ENCODE measurements around the gene MDGA2. TPM values are rescaled to one million over a fixed set of nuclear protein-coding genes. Genes with fewer than 3 reads are reported as not detected.

The MDGA2 gene
- total RNA-seq, 1 donor from 2014 or later, result 2.4 TPM

DNA sequence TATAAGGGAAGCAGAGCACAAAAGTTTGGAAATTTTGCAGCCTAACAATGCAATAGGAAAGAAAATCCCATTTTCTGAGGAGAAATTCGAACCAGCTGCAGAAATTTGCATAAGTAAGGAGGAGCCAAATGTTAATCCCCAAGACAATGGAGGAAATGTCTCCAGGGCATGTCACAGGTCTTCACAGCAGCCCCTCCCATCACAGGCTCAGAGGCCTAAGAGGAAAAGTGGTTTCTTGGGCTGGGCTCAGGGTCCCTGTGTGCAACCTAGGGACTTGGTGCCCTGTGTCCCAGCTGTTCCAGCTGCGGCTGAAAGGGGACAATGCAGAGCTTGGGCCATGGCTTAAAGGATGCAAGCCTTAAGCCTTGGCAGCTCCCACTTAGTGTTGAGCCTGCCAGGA lies 190.0 kb downstream of the MDGA2 start:
- Histone ChIP-seq H3K27ac (ENCODE audit: low read depth, low read length) (no peak overlapping the region), H3K79me2 (ENCODE audit: insufficient read depth, low read length) (no peaks in the 10 kb centered on the region), H4K20me1 (ENCODE audit: insufficient read depth, low read length) (no peaks in the 10 kb centered on the region), H3K4me3 (ENCODE audit: insufficient read depth, low read depth, low read length) (no peak overlapping the region), H3K4me2 (ENCODE audit: low read length) (no peak overlapping the region), H3K9ac (ENCODE audit: low read length) (no peak overlapping the region), H3K27me3 (ENCODE audit: insufficient read depth, low read length) (no peaks in the 10 kb centered on the region), H2AFZ (ENCODE audit: low read depth, low read length) (no peak overlapping the region), H3K4me1 (ENCODE audit: insufficient read depth, low read length) (no peaks in the 10 kb centered on the region), H3K9me3 (ENCODE audit: insufficient read depth, low read depth, low read length) (no peaks in the 10 kb centered on the region), H3K36me3 (ENCODE audit: insufficient read depth, low read length) (no peaks in the 10 kb centered on the region)
- DNase-seq (ENCODE audit: low read depth), result no peak
- H3K4me3 Mint-ChIP-seq (ENCODE audit: unreplicated experiment), result no peak overlapping the region
- H3K27ac Mint-ChIP-seq (ENCODE audit: unreplicated experiment), result no peak overlapping the region
- TF ChIP-seq EZH2 (IDR thresholded peaks at IDR 0.05; ENCODE audit: insufficient read depth, low read length), result no peak
- TF ChIP-seq, protein P1, sequence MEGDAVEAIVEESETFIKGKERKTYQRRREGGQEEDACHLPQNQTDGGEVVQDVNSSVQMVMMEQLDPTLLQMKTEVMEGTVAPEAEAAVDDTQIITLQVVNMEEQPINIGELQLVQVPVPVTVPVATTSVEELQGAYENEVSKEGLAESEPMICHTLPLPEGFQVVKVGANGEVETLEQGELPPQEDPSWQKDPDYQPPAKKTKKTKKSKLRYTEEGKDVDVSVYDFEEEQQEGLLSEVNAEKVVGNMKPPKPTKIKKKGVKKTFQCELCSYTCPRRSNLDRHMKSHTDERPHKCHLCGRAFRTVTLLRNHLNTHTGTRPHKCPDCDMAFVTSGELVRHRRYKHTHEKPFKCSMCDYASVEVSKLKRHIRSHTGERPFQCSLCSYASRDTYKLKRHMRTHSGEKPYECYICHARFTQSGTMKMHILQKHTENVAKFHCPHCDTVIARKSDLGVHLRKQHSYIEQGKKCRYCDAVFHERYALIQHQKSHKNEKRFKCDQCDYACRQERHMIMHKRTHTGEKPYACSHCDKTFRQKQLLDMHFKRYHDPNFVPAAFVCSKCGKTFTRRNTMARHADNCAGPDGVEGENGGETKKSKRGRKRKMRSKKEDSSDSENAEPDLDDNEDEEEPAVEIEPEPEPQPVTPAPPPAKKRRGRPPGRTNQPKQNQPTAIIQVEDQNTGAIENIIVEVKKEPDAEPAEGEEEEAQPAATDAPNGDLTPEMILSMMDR (IDR thresholded peaks at IDR 0.05; ENCODE audit: insufficient read depth, low read depth, low read length), result no peak
- peaks cover 2% of the 10 kb centered on the region for H3K36me3 Mint-ChIP-seq (ENCODE audit: low read depth, unreplicated experiment)
- peaks cover 3% of the 10 kb centered on the region for H3K9me3 Mint-ChIP-seq (ENCODE audit: unreplicated experiment)
- H3K27me3 Mint-ChIP-seq (ENCODE audit: low read depth, unreplicated experiment), result no peaks in the 10 kb centered on the region
- no peaks in the 10 kb centered on the region for H3K4me1 Mint-ChIP-seq (ENCODE audit: low read depth, unreplicated experiment)
- FAIRE-seq, result no peak

DNA sequence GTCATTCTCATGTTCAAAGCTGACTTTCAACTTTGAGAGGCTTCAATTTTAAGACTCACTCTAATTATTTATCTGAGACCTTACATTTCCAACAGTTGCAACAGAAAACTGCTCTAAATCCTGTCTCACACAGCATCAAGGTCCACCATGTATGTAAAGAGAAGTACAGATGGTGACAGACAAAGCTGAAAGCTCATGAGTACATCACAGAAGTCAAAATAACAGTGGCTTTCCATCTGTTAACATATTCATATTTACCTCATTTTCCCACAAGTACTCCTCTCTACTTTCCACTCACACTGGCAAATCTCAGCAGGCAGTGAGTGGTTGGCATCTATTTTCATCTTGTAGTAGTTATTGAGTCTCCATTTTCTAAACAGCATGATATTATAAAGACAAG lies 192.0 kb downstream of the MDGA2 start:
- Histone ChIP-seq H3K36me3 (ENCODE audit: insufficient read depth, low read length) (no peaks in the 10 kb centered on the region), H3K9me3 (ENCODE audit: insufficient read depth, low read depth, low read length) (no peaks in the 10 kb centered on the region), H3K4me2 (ENCODE audit: low read length) (no peak overlapping the region), H2AFZ (ENCODE audit: low read depth, low read length) (no peak overlapping the region), H3K79me2 (ENCODE audit: insufficient read depth, low read length) (no peaks in the 10 kb centered on the region), H3K4me3 (ENCODE audit: insufficient read depth, low read depth, low read length) (no peak overlapping the region), H3K9ac (ENCODE audit: low read length) (no peak overlapping the region), H4K20me1 (ENCODE audit: insufficient read depth, low read length) (no peaks in the 10 kb centered on the region), H3K27ac (ENCODE audit: low read depth, low read length) (no peak overlapping the region), H3K27me3 (ENCODE audit: insufficient read depth, low read length) (no peaks in the 10 kb centered on the region), H3K4me1 (ENCODE audit: insufficient read depth, low read length) (no peaks in the 10 kb centered on the region)
- TF ChIP-seq EZH2 (IDR thresholded peaks at IDR 0.05; ENCODE audit: insufficient read depth, low read length), result no peak
- TF ChIP-seq, protein P1 (IDR thresholded peaks at IDR 0.05; ENCODE audit: insufficient read depth, low read depth, low read length), result no peak
- no peak overlapping the region for H3K4me3 Mint-ChIP-seq (ENCODE audit: unreplicated experiment)
- DNase-seq (ENCODE audit: low read depth) (no peak), FAIRE-seq (no peak)
- H3K27me3 Mint-ChIP-seq (ENCODE audit: low read depth, unreplicated experiment), result no peaks in the 10 kb centered on the region
- peaks cover 3% of the 10 kb centered on the region for H3K9me3 Mint-ChIP-seq (ENCODE audit: unreplicated experiment)
- peaks cover 2% of the 10 kb centered on the region for H3K36me3 Mint-ChIP-seq (ENCODE audit: low read depth, unreplicated experiment)
- H3K27ac Mint-ChIP-seq (ENCODE audit: unreplicated experiment), result no peak overlapping the region
- H3K4me1 Mint-ChIP-seq (ENCODE audit: low read depth, unreplicated experiment), result no peaks in the 10 kb centered on the region

DNA sequence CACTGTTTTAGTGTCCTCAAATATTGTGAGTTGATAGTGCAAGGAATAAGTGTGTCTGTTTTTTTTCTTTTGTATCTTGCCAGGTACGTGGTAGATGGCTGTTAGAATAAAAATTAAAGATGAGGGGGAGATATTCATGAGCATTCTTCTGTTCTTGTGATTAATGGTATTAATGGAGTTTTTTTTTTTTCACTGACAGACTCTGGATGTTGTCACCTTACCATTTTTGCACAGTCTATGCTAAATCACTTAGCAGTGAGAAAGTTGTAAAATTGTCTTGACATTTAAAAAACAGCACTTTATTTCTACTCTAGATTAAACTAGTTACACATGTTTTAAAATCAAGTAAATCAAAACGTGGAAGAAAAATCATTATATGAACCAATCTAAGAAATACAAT lies 204.3 kb downstream of the MDGA2 start:
- Histone ChIP-seq H3K27ac (ENCODE audit: low read depth, low read length) (no peak overlapping the region), H3K9ac (ENCODE audit: low read length) (no peak overlapping the region), H3K9me3 (ENCODE audit: insufficient read depth, low read depth, low read length) (no peaks in the 10 kb centered on the region), H3K27me3 (ENCODE audit: insufficient read depth, low read length) (no peaks in the 10 kb centered on the region), H4K20me1 (ENCODE audit: insufficient read depth, low read length) (no peaks in the 10 kb centered on the region), H3K4me1 (ENCODE audit: insufficient read depth, low read length) (no peaks in the 10 kb centered on the region), H3K79me2 (ENCODE audit: insufficient read depth, low read length) (no peaks in the 10 kb centered on the region), H2AFZ (ENCODE audit: low read depth, low read length) (no peak overlapping the region), H3K36me3 (ENCODE audit: insufficient read depth, low read length) (no peaks in the 10 kb centered on the region), H3K4me3 (ENCODE audit: insufficient read depth, low read depth, low read length) (no peak overlapping the region), H3K4me2 (ENCODE audit: low read length) (no peak overlapping the region)
- H3K4me3 Mint-ChIP-seq (ENCODE audit: unreplicated experiment), result no peak overlapping the region
- no peaks in the 10 kb centered on the region for H3K27me3 Mint-ChIP-seq (ENCODE audit: low read depth, unreplicated experiment)
- FAIRE-seq, result no peak
- H3K9me3 Mint-ChIP-seq (ENCODE audit: unreplicated experiment), result no peaks in the 10 kb centered on the region
- H3K27ac Mint-ChIP-seq (ENCODE audit: unreplicated experiment), result no peak overlapping the region
- no peaks in the 10 kb centered on the region for H3K4me1 Mint-ChIP-seq (ENCODE audit: low read depth, unreplicated experiment)
- DNase-seq (ENCODE audit: low read depth), result no peak
- TF ChIP-seq EZH2 (IDR thresholded peaks at IDR 0.05; ENCODE audit: insufficient read depth, low read length), result no peak
- TF ChIP-seq, protein P1 (IDR thresholded peaks at IDR 0.05; ENCODE audit: insufficient read depth, low read depth, low read length), result no peak
- H3K36me3 Mint-ChIP-seq (ENCODE audit: low read depth, unreplicated experiment), result no peaks in the 10 kb centered on the region
